Stimulated activated CD4-positive, alpha-beta T cell treated with anti-CD3 and anti-CD28 coated beads, Interleukin-15, amount 100 ng/mL, for 48 hours (primary cell): ENCODE results near the gene PIGN.
"Not testable (repeated sequence)": the region's sequence is repeated elsewhere in the genome, so short reads cannot be mapped to it uniquely, and the experiment has no call there.

Experiments
- DNase-seq, 2 donors: peaks; one replicate each; pipeline ENCODE4 v3.0.0-alpha.2; 2020; ENCODE audit warnings: low read depth in 2 of 2

PIGN gene

GRCh38 chr18:62066102-62066818 is 120.6 kb downstream of the PIGN start:
- no peak for DNase-seq

- no peak for DNase-seq
Measured at GRCh38 chr18:62064361-62064760, 122.5 kb downstream of the PIGN start.

- DNase-seq = no peak
Measured at GRCh38 chr18:62061821-62062478, 124.9 kb downstream of the PIGN start.

GRCh38 chr18:62060820-62061219 is 126.0 kb downstream of the PIGN start:
- DNase-seq = no peak

GRCh38 chr18:62054929-62055498 is 131.8 kb downstream of the PIGN start:
- DNase-seq = no peak

- no peak for DNase-seq
Measured at GRCh38 chr18:62048279-62048678, 138.6 kb downstream of the PIGN start.

- no peak for DNase-seq
Measured at GRCh38 chr18:62045316-62045715, 141.5 kb downstream of the PIGN start.

GRCh38 chr18:62044490-62045000 is 142.3 kb downstream of the PIGN start:
- DNase-seq = no peak

- DNase-seq = no peak
Measured at GRCh38 chr18:62037989-62038778, 148.7 kb downstream of the PIGN start.

GRCh38 chr18:62037012-62037742 is 149.7 kb downstream of the PIGN start:
- no peak for DNase-seq

- DNase-seq = not testable (repeated sequence)
Measured at GRCh38 chr18:62034286-62034685, 152.6 kb downstream of the PIGN start.

- no peak for DNase-seq
Measured at GRCh38 chr18:62033756-62034155, 153.1 kb downstream of the PIGN start.

- DNase-seq = no peak
Measured at GRCh38 chr18:62033207-62033606, 153.6 kb downstream of the PIGN start.

- DNase-seq = no peak
Measured at GRCh38 chr18:62030091-62030985, 156.5 kb downstream of the PIGN start.

- DNase-seq = no peak
Measured at GRCh38 chr18:62028715-62029114, 158.1 kb downstream of the PIGN start.

- no peak for DNase-seq
Measured at GRCh38 chr18:62027914-62028520, 158.8 kb downstream of the PIGN start.

GRCh38 chr18:62026586-62026985 is 160.3 kb downstream of the PIGN start:
- DNase-seq = no peak

- DNase-seq = no peak
Measured at GRCh38 chr18:62024983-62025382, 161.9 kb downstream of the PIGN start.

GRCh38 chr18:62023536-62023935 is 163.3 kb downstream of the PIGN start:
- DNase-seq = no peak

- DNase-seq = no peak
Measured at GRCh38 chr18:62018759-62019041, 168.2 kb downstream of the PIGN start.
